CD4-positive, alpha-beta T cell treated with Interleukin-4 for 1 hour (primary cell): ENCODE data around the gene TCAIM.
"Not testable (repeated sequence)": the region's sequence is repeated elsewhere in the genome, so short reads cannot be mapped to it uniquely, and the experiment has no call there.

Experiments
- DNase-seq, 2 donors: peaks; one replicate each; pipeline ENCODE4 v3.0.0-alpha.2; 2020 to 2022

The TCAIM gene

DNA sequence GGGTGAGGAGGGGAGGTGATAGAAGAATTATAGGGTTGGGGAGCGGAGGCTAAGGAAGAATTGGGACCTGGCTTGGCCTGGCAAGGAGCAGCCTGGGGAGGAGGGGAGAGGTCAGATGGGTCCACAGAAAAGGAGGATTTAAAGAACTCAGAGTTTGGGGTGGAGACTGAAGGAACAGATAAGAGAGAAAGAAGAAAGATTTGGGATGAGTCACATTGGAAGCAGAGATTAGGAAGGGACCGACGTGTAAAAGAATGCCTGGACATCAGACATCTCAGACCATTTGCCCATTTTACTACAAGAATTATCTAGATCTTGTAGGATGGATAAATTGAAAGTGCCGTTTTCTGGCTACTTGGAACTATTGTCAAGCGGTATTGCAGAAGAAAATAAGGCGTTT lies 10.4 kb downstream of the TCAIM start:
- DNase-seq: no peak

DNA sequence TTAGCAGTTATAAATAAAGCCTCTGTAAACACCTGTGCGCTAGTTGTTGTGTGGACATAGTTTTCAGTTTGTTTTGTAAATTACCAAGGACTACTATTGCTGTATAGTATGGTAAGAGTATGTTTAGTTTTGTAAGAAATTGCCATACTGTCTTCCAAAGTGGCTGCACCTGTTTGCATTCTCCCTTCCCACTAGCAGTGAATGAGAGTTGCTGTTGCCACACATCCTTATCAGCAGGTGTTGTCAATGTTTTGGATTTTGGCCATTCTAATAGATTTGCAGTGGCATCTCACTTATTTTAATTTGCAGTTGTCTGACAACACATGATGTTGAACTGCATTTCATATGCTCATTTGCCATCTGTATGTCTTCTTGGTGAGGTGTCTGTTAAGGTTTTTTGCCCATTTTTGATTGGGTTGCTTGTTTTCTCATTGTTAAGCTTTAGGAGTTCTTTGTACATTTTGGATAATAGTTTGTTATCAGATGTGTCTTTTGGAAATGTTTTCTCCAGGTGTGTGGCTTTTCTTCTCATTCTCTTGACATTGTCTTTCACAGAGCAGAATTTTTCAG lies 14.9 kb downstream of the TCAIM start:
- DNase-seq: no peak

- DNase-seq: no peak
These were observed 16.9 kb downstream of the TCAIM start for GRCh38 chr3:44355362-44356033.

GRCh38 chr3:44359146-44359751 lies 20.7 kb downstream of the TCAIM start:
- DNase-seq: no peak

DNA sequence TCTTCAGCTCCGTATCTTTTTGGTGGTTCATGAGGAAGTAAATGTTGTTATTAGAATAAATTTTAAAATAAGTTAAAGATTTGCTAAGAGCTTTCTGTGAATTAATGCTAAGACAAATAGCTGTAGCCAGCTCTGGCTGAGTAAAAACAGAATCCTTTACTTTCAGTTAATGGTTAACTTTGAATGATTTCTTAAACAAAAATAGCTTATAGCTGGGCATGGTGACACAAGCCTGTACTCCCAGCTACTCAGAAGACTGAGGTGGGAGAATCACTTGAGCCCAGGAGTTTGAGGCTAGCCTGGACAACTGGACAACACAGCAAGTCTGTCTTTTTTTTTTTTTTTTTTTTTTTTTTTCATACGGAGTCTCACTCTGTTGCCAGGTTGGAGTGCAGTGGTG lies 25.0 kb downstream of the TCAIM start:
- no peak for DNase-seq

DNA sequence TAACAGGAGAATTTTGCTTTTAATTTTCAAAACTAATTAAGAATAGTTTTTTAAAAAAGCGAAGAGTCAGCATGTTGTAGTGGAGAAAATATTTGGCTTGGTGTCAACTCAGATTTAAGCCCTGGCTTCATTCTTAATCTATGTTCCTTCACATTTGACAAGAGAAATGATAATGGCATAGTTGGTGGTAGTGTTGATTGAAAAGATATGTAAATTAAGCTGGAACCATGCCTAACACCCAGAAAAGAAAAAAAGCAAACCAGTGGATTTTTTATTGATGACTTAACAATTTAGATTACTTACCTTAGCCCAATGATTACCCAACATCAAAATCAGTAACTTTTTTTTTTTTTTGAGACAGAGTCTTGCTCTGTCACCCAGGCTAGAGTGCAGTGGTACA lies 27.4 kb downstream of the TCAIM start:
- no peak for DNase-seq

DNA sequence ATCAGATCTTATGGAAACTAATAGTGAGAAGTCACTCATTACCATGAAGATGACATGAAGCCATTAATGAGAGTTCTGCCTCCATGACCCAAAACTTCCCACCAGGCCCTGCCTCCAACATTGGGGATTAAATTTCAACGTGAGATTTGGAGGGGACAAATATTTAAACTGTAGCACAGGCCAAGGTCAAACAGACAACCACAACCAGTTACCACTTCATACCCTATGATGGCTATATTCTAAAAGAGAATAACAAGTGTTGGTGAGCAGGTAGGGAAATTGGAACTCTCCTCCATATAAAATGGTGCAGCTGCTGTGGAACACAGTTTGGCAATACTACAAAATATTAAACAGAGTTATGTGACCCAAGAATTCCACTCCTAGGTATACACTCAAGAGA lies 36.9 kb downstream of the TCAIM start:
- no peak for DNase-seq

- DNase-seq: no peak
These were observed 48.8 kb downstream of the TCAIM start for GRCh38 chr3:44387404-44387803.

- no peak for DNase-seq
These were observed 53.9 kb downstream of the TCAIM start for GRCh38 chr3:44392489-44392888.

DNA sequence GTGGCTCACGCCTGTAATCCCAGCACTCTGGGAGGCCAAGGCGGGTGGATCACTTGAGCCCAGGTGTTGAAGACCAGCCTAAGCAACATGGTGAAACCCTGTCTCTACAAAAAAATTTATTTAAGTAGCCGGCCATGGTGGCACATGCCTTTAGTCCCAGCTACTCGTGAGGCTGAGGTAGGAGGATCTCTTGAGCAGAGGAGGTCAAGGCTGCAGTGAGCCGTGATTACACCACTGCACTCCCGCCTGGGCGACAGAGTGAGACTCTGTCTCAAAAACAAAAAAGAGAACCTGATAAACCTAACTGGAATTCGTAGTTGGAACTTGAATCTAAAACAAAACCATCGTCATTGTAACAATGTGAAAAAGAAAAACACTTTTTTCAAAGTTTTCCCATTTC lies 57.1 kb downstream of the TCAIM start:
- DNase-seq: no peak

GRCh38 chr3:44396200-44397171 lies 57.9 kb downstream of the TCAIM start:
- DNase-seq: no peak

GRCh38 chr3:44398271-44398670 lies 59.7 kb downstream of the TCAIM start:
- not testable (repeated sequence) for DNase-seq

DNA sequence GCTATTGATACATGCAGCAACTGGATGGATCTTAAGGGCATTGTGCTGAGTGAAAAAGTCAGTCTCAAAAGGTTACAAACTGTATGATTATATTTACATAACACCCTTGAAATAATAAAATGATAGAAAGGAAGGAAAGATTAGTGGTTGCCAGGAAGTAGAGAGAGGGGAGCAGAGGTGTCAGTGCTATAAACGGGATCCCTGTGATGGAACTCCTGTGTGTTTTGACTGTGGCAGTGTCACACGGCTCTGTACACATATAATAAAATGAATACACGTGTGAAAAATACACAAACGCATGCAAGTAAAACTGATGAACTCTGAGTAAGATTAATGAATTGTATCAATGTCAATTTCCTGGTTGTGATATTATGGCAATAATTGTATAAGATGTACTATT lies 60.3 kb downstream of the TCAIM start:
- no peak for DNase-seq

DNA sequence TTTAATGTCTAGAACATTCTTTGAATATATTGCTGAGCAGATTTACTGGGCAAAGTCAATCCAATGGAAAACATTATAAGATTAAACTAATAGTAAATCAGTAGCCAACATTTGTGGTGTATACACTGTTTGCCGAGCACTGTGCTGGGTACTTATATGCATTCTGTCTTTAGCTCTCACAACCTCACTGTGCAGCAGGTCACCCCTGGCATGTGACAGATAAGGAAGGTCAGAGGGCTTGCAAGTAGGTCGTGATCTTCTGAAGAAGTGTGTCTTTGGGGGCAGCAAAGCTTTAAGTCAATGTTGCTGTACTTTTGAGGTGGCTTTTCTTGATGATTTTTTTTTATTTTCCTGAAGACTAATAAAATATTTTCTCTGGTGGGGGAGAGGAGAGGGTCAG lies 62.2 kb downstream of the TCAIM start:
- no peak for DNase-seq

- DNase-seq: no peak
These were observed 64.0 kb downstream of the TCAIM start for GRCh38 chr3:44402548-44402947.

- DNase-seq: no peak
These were observed 71.3 kb downstream of the TCAIM start for GRCh38 chr3:44409640-44410410.

- no peak for DNase-seq
These were observed 72.6 kb downstream of the TCAIM start for GRCh38 chr3:44411031-44411645.

DNA sequence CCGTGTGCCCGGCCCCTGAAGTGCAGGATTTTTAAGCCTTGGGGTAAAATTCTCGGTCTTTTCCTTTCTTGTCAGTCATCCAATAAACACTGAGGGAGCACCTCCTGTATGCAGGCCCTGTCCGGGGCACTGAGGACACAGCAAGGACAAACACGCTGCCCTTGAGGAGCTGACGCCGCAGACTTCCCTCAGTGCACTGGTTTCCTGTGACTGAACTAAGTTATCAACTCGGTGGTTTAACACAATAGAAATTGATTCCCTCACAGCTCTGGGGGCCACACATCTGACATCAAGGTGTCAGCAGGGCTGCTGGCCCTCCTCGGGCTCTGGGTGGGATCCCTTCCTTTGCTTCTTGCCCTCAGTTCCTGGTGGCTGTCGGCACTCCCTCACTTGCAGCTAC lies 73.8 kb downstream of the TCAIM start:
- DNase-seq: no peak

- no peak for DNase-seq
These were observed 76.0 kb downstream of the TCAIM start for GRCh38 chr3:44414517-44415090.

- DNase-seq: no peak
These were observed 76.9 kb downstream of the TCAIM start for GRCh38 chr3:44415421-44415820.
